HepG2 (cell line): Measurements from ENCODE around the gene KATNB1. TPM values are rescaled to one million over a fixed set of nuclear protein-coding genes. Genes with fewer than 3 reads are reported as not detected.

Experiments used
- AGO2 ChIP-seq: fragments of 200-400 bp; formaldehyde crosslinking; optimal IDR thresholded peaks from 2 replicates; pipeline ENCODE3; 2017; ENCODE audit warnings: mild to moderate bottlenecking, low read depth, low read length, moderate library complexity
- DNMT1 ChIP-seq: sonication (generic); formaldehyde crosslinking; IDR thresholded peaks from 2 replicates; pipeline ENCODE4 v1.5.1; 2020; ENCODE audit warnings: mild to moderate bottlenecking, missing genetic modification reagents
- DZIP1 ChIP-seq: sonication (generic); formaldehyde crosslinking; IDR thresholded peaks from 2 replicates; pipeline ENCODE4 v1.5.0; 2020; ENCODE audit warnings: mild to moderate bottlenecking, missing genetic modification reagents
- HDAC1 ChIP-seq: sonication (generic); formaldehyde crosslinking; IDR thresholded peaks from 2 replicates; pipeline ENCODE4 v1.5.1; 2020; ENCODE audit warnings: mild to moderate bottlenecking, missing genetic modification reagents
- HIVEP1 ChIP-seq: sonication (generic); formaldehyde crosslinking; IDR thresholded peaks from 2 replicates; pipeline ENCODE4 v1.4.0; 2020; ENCODE audit warnings: mild to moderate bottlenecking, missing genetic modification reagents
- HNRNPK ChIP-seq: fragments of 200-400 bp; formaldehyde crosslinking; IDR thresholded peaks from 2 replicates; pipeline ENCODE4 v1.6.1; 2018; ENCODE audit warnings: low read length, low read depth, moderate library complexity, mild to moderate bottlenecking; ENCODE audit not compliant: poor library complexity, severe bottlenecking
- KDM5B ChIP-seq: sonication (generic); formaldehyde crosslinking; IDR thresholded peaks from 2 replicates; pipeline ENCODE4 v1.4.0; 2020; ENCODE audit warnings: missing genetic modification reagents, mild to moderate bottlenecking, borderline replicate concordance
- MED13 ChIP-seq: sonication (generic); formaldehyde crosslinking; IDR thresholded peaks from 2 replicates; pipeline ENCODE4 v1.5.0; 2020; ENCODE audit warnings: missing genetic modification reagents
- MTA1 ChIP-seq: sonication (generic); formaldehyde crosslinking; IDR thresholded peaks from 2 replicates; pipeline ENCODE4 v1.4.0; 2020; ENCODE audit warnings: missing genetic modification reagents, mild to moderate bottlenecking, borderline replicate concordance
- PCBP1 ChIP-seq: fragments of 200-400 bp; formaldehyde crosslinking; IDR thresholded peaks from 2 replicates; pipeline ENCODE4 v1.6.1; 2017; ENCODE audit warnings: mild to moderate bottlenecking, low read depth, low read length, borderline replicate concordance
- PHF8 ChIP-seq: sonication (generic); formaldehyde crosslinking; IDR thresholded peaks from 2 replicates; pipeline ENCODE4 v1.5.0; 2020; ENCODE audit warnings: missing genetic modification reagents
- PLSCR1 ChIP-seq: sonication (generic); formaldehyde crosslinking; IDR thresholded peaks from 2 replicates; pipeline ENCODE4 v1.5.0; 2020; ENCODE audit warnings: missing genetic modification reagents, mild to moderate bottlenecking, borderline replicate concordance
- RBFOX2 ChIP-seq: fragments of 200-400 bp; formaldehyde crosslinking; IDR thresholded peaks from 2 replicates; pipeline ENCODE4 v1.6.1; 2017; ENCODE audit warnings: low read depth, mild to moderate bottlenecking, low read length
- STAT6 ChIP-seq: sonication (generic); formaldehyde crosslinking; IDR thresholded peaks from 2 replicates; pipeline ENCODE4 v1.4.0; 2020; ENCODE audit warnings: missing genetic modification reagents, mild to moderate bottlenecking, borderline replicate concordance
- TAF1 ChIP-seq: sonication (generic); formaldehyde crosslinking; IDR thresholded peaks from 2 replicates; pipeline ENCODE4 v1.4.0; 2020; ENCODE audit warnings: missing genetic modification reagents
- TEAD3 ChIP-seq: optimal IDR thresholded peaks from 2 replicates; pipeline ENCODE3; 2016; ENCODE audit warnings: borderline replicate concordance
- TRIM24 ChIP-seq: sonication (generic); formaldehyde crosslinking; IDR thresholded peaks from 2 replicates; pipeline ENCODE4 v1.8.0; 2022; ENCODE audit warnings: mild to moderate bottlenecking, missing genetic modification reagents
- ZNF761 ChIP-seq: sonication (generic); formaldehyde crosslinking; conservative IDR thresholded peaks from 2 replicates; pipeline ENCODE4 v1.4.0; 2020; ENCODE audit warnings: mild to moderate bottlenecking, missing genetic modification reagents
- polyA plus RNA-seq, 8 experiments: library from polyadenylated mRNA; depleted of rRNA in 3 of 8; stranded (reverse) in 7 of 8; unstranded in 1 of 8; fragments of >200 nt; fragmentation: Illumina TruSeq in 4 of 8; extraction: Trizol in 4 of 8; gene quantifications; 2 replicates each; pipeline versions ENCODE4 v1.2.1 to v1.2.3, GENCODE V29; 2011 to 2016; ENCODE audit warnings: low read depth in 4 of 8, missing spikeins in 1 of 8, mixed read lengths in 1 of 8; ENCODE audit not compliant: insufficient read depth in 1 of 8
- total RNA-seq, 5 experiments: library from RNA; depleted of rRNA; stranded (reverse); fragments of >200 nt; fragmentation: Illumina TruSeq; extraction: Trizol; gene quantifications; 2 replicates each; pipeline ENCODE4 v1.2.3, GENCODE V29; 2016; ENCODE audit warnings: low read depth in 1 of 5
- TF ChIP-seq, protein P1 (sequence below): sonication (generic); formaldehyde crosslinking; IDR thresholded peaks from 2 replicates; pipeline ENCODE4 v1.5.1; 2020; ENCODE audit warnings: mild to moderate bottlenecking, missing genetic modification reagents, moderate library complexity

The KATNB1 gene
- total and polyA plus RNA-seq, 2 of the 13 experiments (the other 11 are each of a cell fraction or from before 2014, with no cell fraction given), result 31.5 to 43.5 TPM

DNA sequence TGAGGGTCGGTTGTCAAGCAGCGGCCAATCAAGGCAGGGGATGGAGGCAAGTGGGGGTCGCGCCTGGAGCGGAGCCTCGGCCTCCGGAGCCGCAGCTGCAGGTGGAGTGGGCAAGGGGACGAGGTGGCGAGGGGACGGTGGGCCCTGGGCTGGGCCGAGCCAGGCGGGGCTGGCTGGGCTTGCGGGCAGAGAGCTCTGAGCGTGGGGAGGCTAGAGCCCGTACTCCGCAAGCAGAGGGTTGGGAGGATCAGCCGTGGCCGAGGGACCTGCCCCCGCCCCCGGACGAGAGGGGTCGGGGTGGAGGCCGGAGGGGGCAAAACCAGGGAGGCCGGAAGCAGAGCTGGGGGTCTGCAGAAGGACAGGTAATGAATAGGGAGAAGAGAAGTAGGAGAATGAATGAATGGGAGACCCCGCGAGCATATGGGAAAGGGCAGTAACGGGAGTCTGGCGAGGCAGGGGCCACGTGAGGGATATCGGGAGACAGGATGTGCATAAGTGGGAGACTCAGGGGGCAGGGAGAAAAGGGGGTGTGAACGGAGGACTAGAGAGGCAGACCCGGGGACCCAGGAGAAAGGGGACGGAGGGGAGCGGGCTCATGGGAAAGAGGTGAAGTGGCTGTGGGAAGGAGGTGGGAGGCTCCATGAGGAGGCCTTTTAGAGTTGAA, at the start of gene KATNB1 (continued):
- TF ChIP-seq, protein P1, sequence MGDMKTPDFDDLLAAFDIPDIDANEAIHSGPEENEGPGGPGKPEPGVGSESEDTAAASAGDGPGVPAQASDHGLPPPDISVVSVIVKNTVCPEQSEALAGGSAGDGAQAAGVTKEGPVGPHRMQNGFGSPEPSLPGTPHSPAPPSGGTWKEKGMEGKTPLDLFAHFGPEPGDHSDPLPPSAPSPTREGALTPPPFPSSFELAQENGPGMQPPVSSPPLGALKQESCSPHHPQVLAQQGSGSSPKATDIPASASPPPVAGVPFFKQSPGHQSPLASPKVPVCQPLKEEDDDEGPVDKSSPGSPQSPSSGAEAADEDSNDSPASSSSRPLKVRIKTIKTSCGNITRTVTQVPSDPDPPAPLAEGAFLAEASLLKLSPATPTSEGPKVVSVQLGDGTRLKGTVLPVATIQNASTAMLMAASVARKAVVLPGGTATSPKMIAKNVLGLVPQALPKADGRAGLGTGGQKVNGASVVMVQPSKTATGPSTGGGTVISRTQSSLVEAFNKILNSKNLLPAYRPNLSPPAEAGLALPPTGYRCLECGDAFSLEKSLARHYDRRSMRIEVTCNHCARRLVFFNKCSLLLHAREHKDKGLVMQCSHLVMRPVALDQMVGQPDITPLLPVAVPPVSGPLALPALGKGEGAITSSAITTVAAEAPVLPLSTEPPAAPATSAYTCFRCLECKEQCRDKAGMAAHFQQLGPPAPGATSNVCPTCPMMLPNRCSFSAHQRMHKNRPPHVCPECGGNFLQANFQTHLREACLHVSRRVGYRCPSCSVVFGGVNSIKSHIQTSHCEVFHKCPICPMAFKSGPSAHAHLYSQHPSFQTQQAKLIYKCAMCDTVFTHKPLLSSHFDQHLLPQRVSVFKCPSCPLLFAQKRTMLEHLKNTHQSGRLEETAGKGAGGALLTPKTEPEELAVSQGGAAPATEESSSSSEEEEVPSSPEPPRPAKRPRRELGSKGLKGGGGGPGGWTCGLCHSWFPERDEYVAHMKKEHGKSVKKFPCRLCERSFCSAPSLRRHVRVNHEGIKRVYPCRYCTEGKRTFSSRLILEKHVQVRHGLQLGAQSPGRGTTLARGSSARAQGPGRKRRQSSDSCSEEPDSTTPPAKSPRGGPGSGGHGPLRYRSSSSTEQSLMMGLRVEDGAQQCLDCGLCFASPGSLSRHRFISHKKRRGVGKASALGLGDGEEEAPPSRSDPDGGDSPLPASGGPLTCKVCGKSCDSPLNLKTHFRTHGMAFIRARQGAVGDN, result peak; percentile 54
- peak; percentile 64; the same call in 1 of the 2 replicates for TF ChIP-seq DNMT1 (CRISPR knock-in tag)
- no peak for TF ChIP-seq STAT6 (CRISPR knock-in tag)
- no peak for TF ChIP-seq TRIM24
- 0 out of 2 replicates have a peak, but pooled peaks have one; percentile 62 for TF ChIP-seq DZIP1
- peak; percentile 40 for TF ChIP-seq TEAD3 (CRISPR knock-in tag)
- TF ChIP-seq HIVEP1, result 0 out of 2 replicates have a peak, but pooled peaks have one; percentile 60
- TF ChIP-seq MTA1 (CRISPR knock-in tag), result peak; percentile 16; the same call in 1 of the 2 replicates
- TF ChIP-seq MED13 (CRISPR knock-in tag), result peak; percentile 18; the same call in 1 of the 2 replicates
- TF ChIP-seq KDM5B (CRISPR knock-in tag), result peak; percentile 35; the same call in 1 of the 2 replicates
- peak; percentile 34 for TF ChIP-seq TAF1 (CRISPR knock-in tag)
- TF ChIP-seq PHF8, result peak; percentile 60
- peak; percentile 78 for TF ChIP-seq HDAC1 (CRISPR knock-in tag)
- TF ChIP-seq ZNF761, result 0 out of 2 replicates have a peak, but pooled peaks have one; percentile 85
- TF ChIP-seq AGO2, result no peak
- peak; percentile 81 for TF ChIP-seq RBFOX2
- TF ChIP-seq HNRNPK, result peak; percentile 34
- TF ChIP-seq PLSCR1 (CRISPR knock-in tag), result no peak
- 0 out of 2 replicates have a peak, but pooled peaks have one; percentile 3 for TF ChIP-seq PCBP1
